Renal cortex interstitium (tissue), 11 donors: ENCODE data around the gene DHRSX. TPM values are rescaled to one million over a fixed set of nuclear protein-coding genes. Genes with fewer than 3 reads are reported as not detected.
"Not testable (repeated sequence)": the region's sequence is repeated elsewhere in the genome, so short reads cannot be mapped to it uniquely, and the experiment has no call there.

Experiments used
- DNase-seq, 11 donors: peaks; one replicate each; pipeline ENCODE4 v3.0.0-alpha.2; 2013; ENCODE audit warnings: low read depth in 9 of 11, low spot score in 4 of 11; ENCODE audit errors: extremely low read depth in 1 of 11
- polyA plus RNA-seq, 3 donors: library from polyadenylated mRNA; unstranded; fragments of 120-200 nt; gene quantifications; one replicate each; pipeline ENCODE4 v1.2.1, GENCODE V29; 2013; ENCODE audit not compliant: insufficient read length in 3 of 3

Gene DHRSX
- polyA plus RNA-seq, 3 donors, result 30.6 to 31.7 (median 31.2) TPM

GRCh38 chrX:2270783-2271182, 230.0 kb downstream of the DHRSX start:
- DNase-seq, result not testable (repeated sequence)

- no peak for DNase-seq
Observed at GRCh38 chrX:2267890-2268289, 232.9 kb downstream of the DHRSX start.

- DNase-seq, result no peak
Observed at GRCh38 chrX:2266445-2267349, 234.1 kb downstream of the DHRSX start.

GRCh38 chrX:2265658-2266444, 234.9 kb downstream of the DHRSX start:
- not testable (repeated sequence) for DNase-seq

GRCh38 chrX:2264179-2265030, 236.4 kb downstream of the DHRSX start:
- no peak for DNase-seq

GRCh38 chrX:2263203-2263602, 237.6 kb downstream of the DHRSX start:
- no peak for DNase-seq

- DNase-seq, result peak in 1 of 11 donors; percentile 30
Observed at GRCh38 chrX:2262668-2263055, 238.1 kb downstream of the DHRSX start.

- peak in 7 of 11 donors; percentile 43 to 73 (median 57) for DNase-seq
Observed at GRCh38 chrX:2261831-2262667, 238.7 kb downstream of the DHRSX start.

- no peak for DNase-seq
Observed at GRCh38 chrX:2252331-2253065, 248.3 kb downstream of the DHRSX start.

- no peak for DNase-seq
Observed at GRCh38 chrX:2251211-2251610, 249.6 kb downstream of the DHRSX start.

- DNase-seq, result peak in 1 of 11 donors; percentile 20
Observed at GRCh38 chrX:2243913-2244460, 256.8 kb downstream of the DHRSX start.

GRCh38 chrX:2242980-2243379, 257.8 kb downstream of the DHRSX start:
- DNase-seq, result no peak

- DNase-seq, result no peak
Observed at GRCh38 chrX:2242326-2242725, 258.4 kb downstream of the DHRSX start.

- not testable (repeated sequence) for DNase-seq
Observed at GRCh38 chrX:2241496-2241895, 259.3 kb downstream of the DHRSX start.

GRCh38 chrX:2240761-2241160, 260.0 kb downstream of the DHRSX start:
- DNase-seq, result not testable (repeated sequence)

GRCh38 chrX:2237976-2238375, 262.8 kb downstream of the DHRSX start:
- no peak for DNase-seq

GRCh38 chrX:2231570-2232192, 269.1 kb downstream of the DHRSX start:
- DNase-seq, result no peak
